Measurements from ENCODE around the gene TMEM63C.

Gene TMEM63C

DNA sequence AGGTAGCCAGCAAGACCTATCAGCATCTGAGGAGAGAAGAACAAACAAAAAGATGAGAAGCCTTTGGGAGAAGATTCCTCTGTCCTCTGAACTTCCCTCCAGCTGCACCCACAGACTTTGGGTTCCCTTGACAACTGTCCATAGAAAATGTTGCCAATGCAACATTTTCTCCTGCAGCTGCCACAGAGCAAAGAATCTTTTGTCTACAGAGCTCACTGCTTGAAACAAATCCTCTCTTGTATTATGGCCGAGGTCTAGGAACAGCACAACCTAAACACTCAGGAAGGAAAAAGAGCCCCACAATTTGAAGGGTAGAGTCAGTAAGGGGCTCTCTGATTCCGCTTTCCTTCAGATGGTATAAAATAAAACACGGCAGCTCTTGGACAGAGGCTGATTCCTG lies 124.8 kb downstream of the TMEM63C start:
- H3K4me3 ChIP-seq (ENCODE audit: low read depth, low read length) = no peak overlapping the region
- no peak for TF ChIP-seq CTCF (conservative IDR thresholded peaks at IDR 0.05; ENCODE audit: low read depth, low read length)

GRCh38 chr14:77306851-77307496 lies 125.4 kb downstream of the TMEM63C start:
- DNase-seq (ENCODE audit: low read depth) = peak; percentile 36
- no peak for TF ChIP-seq CTCF (conservative IDR thresholded peaks at IDR 0.05; ENCODE audit: low read depth, low read length)
- no peak overlapping the region for H3K4me3 ChIP-seq (ENCODE audit: low read depth, low read length)

More for the DNA sequence above, 124.8 kb downstream of the TMEM63C start:
- no peak for DNase-seq (ENCODE audit: low read depth)

All from choroid plexus epithelial cell (primary cell).